Colon (tissue), 2 donors: Measurements from ENCODE around the gene NT5DC1.
"Not testable (repeated sequence)": the region's sequence is repeated elsewhere in the genome, so short reads cannot be mapped to it uniquely, and the experiment has no call there.

Experiments used
- FAIRE-seq: peaks from 2 replicates; lab custom pipeline; 2012; peaks lifted over from hg19 to GRCh38; lab: Jason Lieb, UNC
- donor health status: control.
- donor health status: control.

Gene NT5DC1

GRCh38 chr6:116279232-116280160 lies 178.8 kb downstream of the NT5DC1 start, which contains the start of gene TSPYL1:
TSPYL1 (minus strand) TSS chr6:116279930; CDS start chr6:116279830, 100 bp downstream.
- FAIRE-seq = no peak

GRCh38 chr6:116280161-116280932 lies 179.7 kb downstream of the NT5DC1 start:
- no peak for FAIRE-seq

DNA sequence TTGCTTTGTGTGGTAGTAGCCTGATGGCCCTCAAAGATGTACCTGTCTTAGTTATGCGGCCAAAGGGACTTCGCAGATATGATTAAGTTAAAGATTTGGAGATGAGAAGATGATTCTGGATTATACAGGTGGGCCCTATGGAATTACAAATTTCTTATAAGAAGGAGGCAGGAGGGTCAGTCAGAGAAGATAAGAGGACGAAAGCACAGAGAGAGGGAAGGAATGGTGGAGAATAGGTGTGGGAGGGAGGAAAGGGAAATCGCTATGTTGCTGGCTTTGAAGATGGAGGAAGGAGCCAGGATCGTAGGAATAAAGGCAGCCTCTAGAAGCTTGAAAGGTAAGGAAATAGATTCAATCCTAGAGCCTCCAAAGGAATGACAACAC lies 180.3 kb downstream of the NT5DC1 start:
- FAIRE-seq = no peak

DNA sequence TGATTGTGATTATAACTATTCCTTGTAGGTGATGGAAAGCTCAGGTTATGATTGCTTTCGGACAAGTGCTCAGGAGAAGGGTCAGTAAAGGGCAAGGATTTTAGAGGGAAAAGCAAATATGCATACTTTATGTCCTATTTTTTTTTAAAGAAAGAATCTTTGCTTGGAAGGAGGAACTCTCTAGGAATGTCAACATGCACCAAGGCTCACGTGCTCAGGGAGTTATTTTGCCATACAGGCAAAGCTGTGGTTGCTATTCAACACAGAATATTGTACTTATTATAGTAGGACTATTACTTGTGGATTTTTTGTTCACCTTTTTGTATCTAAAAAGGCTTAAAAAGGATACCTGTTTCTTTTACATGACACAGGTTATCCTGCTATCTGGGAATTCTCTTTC lies 182.0 kb downstream of the NT5DC1 start:
- no peak for FAIRE-seq

DNA sequence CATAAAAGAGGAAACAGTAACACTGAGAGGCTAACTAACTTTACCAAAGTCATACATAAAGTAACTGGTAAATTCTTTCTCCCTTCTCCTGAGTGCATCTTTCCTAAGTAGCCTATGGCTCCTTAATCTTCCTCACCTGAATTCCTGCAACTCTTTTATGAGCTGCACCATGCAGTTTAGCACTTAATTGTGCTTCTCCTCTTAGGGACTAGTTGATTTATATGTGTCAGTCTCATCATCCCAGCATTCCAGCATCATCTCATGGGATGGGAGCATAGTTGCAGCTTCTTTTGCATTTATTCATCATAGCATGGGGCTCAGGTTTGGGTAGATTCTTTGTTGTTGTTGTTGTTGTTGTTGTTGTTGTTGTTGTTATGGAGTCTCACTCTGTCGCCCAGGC lies 182.5 kb downstream of the NT5DC1 start:
- FAIRE-seq = no peak

DNA sequence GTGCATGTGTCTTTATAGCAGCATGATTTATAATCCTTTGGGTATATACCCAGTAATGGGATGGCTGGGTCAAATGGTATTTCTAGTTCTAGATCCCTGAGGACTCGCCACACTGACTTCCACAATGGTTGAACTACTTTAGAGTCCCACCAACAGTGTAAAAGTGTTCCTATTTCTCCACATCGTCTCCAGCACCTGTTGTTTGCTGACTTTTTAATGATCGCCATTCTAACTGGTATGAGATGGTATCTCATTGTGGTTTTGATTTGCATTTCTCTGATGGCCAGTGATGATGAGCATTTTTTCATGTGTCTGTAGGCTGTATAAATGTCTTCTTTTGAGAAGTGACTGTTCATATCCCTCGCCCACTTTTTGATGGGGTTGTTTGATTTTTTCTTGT lies 184.3 kb downstream of the NT5DC1 start:
- FAIRE-seq = not testable (repeated sequence)

- no peak for FAIRE-seq
These were observed 186.2 kb downstream of the NT5DC1 start for GRCh38 chr6:116286773-116287358.

DNA sequence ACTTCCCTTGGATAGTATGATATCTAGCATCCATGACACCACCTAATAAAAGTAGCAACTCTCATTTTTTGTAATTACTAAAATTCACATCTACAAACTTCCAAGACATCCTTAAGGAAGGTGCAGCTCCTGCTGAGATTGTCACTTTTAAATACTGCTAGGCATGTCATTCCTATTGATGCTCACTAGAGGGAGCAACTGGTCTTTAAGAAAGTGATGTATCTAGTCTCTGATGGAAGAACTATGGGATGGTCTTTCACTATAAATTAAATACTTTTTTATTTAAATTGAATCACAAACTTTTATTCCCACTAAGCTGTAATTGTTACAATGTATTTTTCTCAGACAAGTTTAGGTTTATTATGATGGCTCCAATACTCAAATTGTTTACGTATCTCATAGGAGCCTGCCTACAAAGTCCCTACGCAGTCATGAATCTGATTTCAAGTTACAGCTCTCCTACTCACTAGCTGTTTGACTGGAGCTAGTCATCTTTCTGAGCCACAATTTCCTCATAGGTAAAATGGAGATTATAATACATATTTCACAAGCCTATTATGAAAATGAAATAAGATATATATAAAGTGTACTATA lies 187.1 kb downstream of the NT5DC1 start:
- FAIRE-seq = peak; percentile 84

DNA sequence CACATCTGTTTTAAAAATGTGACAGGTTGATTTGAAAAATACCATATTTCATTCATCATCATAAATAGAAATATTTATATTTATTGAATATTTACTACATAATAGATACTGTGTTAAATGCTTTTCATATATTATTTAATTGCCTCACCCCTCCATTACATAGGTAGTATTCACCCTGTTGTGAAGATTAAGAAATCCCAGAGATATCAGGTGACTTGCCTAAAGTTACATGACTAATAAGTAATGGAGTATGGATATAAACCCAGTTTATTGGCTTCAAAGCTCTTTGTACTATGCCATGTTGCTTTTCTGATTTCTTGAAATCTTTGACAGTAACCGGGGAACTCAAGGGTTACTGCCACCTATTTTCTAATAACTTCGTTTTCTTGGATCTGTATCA lies 189.2 kb downstream of the NT5DC1 start:
- no peak for FAIRE-seq

DNA sequence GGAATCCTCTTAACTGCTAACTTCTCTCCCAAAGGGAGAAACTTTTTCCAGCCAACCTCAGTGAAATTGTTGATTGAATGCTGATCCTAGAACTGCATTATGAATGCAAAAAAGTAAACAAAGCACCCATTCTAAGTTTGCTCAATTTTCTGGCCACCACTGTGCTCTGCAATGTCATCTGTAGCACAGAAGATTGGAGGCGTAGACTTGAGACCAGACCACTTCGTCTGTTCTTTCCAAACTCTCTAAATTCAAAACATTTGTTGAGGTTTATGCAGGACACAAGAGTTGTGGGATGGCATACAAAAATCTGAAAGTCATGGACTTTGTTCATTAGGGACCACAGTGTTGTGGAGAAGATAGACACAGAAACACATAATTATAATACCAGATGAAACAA lies 190.1 kb downstream of the NT5DC1 start:
- FAIRE-seq = no peak

DNA sequence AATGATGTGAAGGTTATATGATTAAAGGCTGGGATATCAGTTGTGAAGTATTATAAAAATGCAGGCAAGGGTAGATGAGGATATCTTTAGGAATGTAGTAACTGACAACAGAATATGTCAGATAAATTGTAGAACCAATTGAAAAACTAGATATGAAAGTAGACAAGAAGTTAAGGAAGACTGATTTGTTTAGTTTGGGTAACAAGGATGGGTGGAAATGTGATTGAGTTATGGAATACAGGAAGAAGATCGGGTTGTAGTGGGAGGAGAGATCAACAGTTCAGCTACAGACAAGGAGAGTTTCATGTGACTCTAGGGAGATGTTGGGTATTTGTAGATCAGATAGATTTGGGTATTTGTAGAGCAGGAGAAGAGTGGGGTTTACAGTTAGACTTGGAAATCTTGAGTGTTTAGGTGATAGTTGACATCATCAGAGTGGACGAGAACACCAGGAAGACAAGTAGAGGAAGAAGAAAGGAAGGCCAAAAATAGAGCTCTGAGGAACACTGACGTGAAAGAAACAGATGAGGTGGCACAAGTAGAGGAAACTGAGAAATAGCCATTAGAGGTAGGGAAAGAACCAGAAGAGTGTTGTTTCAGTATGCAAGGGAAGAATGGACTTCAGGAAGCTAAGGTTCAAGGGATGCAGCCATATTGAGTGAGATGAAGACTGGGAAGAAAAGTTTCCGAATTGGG lies 191.2 kb downstream of the NT5DC1 start:
- FAIRE-seq = no peak

GRCh38 chr6:116292553-116292952 lies 191.9 kb downstream of the NT5DC1 start:
- no peak for FAIRE-seq

DNA sequence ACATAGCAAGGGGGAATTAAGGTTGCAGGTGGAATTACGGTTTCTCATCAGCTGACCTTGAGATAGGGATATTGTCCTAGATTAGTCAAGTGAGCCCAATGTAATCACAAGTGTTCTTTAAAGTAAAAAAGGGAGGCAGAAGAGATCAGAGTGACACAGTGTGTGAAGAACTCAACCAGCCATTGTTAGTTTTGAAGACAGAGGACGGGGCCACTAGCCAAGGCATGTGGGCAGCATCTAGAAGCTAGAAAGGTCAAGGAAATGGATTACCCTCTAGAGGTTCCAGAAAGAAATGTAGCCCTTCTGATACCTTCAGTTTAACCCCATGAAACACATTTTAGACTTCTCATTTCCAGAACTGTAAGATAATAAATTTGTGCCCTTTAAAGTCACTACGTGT lies 197.6 kb downstream of the NT5DC1 start:
- no peak for FAIRE-seq

GRCh38 chr6:116298973-116299372 lies 198.3 kb downstream of the NT5DC1 start:
- FAIRE-seq = no peak
